Measurements from ENCODE around the gene TUT7.

DNA sequence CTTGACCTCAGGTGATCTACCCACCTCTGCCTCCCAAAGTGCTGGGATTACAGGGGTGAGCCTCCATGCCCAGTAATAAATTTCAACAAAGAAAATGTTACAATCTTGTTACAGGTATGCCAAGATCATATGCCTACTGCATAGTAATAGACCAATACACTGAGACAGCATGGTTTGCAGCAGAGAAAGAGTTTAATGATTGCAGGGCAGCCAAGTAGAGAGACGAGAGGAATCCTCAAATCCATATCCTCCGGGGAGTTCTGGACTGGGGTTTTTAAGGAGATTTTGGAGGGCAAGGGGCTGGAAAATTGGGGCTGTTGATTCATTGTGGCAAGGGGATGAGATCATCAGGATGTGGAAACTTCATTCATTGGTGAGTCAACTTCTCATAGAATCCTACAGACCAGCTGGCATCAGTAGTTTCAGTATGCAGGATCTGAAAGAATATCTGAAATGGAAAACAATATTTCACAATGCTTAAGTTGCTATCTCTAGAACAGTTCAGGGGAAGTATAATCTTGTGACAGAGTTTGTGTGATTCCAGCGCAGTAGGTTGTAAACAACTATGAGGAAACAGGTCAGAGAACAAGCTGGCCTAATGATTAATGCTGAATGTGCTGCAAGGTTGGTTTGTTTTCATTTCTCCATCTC is 14.8 kb upstream of the TUT7 start:
- TF ChIP-seq POLR2AphosphoS5 (IDR thresholded peaks at IDR 0.05) (no peak), CTCF (IDR thresholded peaks at IDR 0.05; ENCODE audit: poor library complexity, severe bottlenecking) (no peak), EZH2 (IDR thresholded peaks at IDR 0.05; ENCODE audit: borderline replicate concordance, insufficient read depth, low read length, poor library complexity, severe bottlenecking) (no peak), TAF1 (IDR thresholded peaks at IDR 0.05; ENCODE audit: low read depth) (no peak), EP300 (conservative IDR thresholded peaks at IDR 0.05; ENCODE audit: poor library complexity, severe bottlenecking) (no peak), MXI1 (conservative IDR thresholded peaks at IDR 0.05; ENCODE audit: poor library complexity, severe bottlenecking) (no peak), RAD21 (conservative IDR thresholded peaks at IDR 0.05) (no peak), SMC3 (conservative IDR thresholded peaks at IDR 0.05; ENCODE audit: poor library complexity) (no peak)
- TF ChIP-seq, protein P1, sequence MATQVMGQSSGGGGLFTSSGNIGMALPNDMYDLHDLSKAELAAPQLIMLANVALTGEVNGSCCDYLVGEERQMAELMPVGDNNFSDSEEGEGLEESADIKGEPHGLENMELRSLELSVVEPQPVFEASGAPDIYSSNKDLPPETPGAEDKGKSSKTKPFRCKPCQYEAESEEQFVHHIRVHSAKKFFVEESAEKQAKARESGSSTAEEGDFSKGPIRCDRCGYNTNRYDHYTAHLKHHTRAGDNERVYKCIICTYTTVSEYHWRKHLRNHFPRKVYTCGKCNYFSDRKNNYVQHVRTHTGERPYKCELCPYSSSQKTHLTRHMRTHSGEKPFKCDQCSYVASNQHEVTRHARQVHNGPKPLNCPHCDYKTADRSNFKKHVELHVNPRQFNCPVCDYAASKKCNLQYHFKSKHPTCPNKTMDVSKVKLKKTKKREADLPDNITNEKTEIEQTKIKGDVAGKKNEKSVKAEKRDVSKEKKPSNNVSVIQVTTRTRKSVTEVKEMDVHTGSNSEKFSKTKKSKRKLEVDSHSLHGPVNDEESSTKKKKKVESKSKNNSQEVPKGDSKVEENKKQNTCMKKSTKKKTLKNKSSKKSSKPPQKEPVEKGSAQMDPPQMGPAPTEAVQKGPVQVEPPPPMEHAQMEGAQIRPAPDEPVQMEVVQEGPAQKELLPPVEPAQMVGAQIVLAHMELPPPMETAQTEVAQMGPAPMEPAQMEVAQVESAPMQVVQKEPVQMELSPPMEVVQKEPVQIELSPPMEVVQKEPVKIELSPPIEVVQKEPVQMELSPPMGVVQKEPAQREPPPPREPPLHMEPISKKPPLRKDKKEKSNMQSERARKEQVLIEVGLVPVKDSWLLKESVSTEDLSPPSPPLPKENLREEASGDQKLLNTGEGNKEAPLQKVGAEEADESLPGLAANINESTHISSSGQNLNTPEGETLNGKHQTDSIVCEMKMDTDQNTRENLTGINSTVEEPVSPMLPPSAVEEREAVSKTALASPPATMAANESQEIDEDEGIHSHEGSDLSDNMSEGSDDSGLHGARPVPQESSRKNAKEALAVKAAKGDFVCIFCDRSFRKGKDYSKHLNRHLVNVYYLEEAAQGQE (IDR thresholded peaks at IDR 0.05; ENCODE audit: borderline replicate concordance): no peak
